ENCODE results near the gene LATS1.
"Not testable (repeated sequence)": the region's sequence is repeated elsewhere in the genome, so short reads cannot be mapped to it uniquely, and the experiment has no call there.

The LATS1 gene

GRCh38 chr6:149755300-149756260 is 37.7 kb upstream of the LATS1 start:
- H3K36me3 Mint-ChIP-seq (ENCODE audit: low read depth) = peaks cover 7% of the 10 kb centered on the region
- H3K27ac Mint-ChIP-seq = peak overlapping the region in 2 of 3 experiments; percentile 55 to 86
- no peak overlapping the region for H3K4me3 Mint-ChIP-seq
- H3K9me3 Mint-ChIP-seq = no peaks in the 10 kb centered on the region
- peaks cover 3% of the 10 kb centered on the region for H3K4me1 Mint-ChIP-seq
- no peak for TF ChIP-seq CTCF (IDR thresholded peaks at IDR 0.05; ENCODE audit: unreplicated experiment in 3 of 3)
- H3K27me3 Mint-ChIP-seq (ENCODE audit: low read depth) = no peaks in the 10 kb centered on the region

GRCh38 chr6:149754548-149754947 is 36.6 kb upstream of the LATS1 start:
- H3K27me3 Mint-ChIP-seq (ENCODE audit: low read depth) = no peaks in the 10 kb centered on the region
- H3K27ac Mint-ChIP-seq = no peak overlapping the region
- peaks cover 6% of the 10 kb centered on the region for H3K4me1 Mint-ChIP-seq
- TF ChIP-seq CTCF (IDR thresholded peaks at IDR 0.05; ENCODE audit: unreplicated experiment in 3 of 3) = no peak
- no peaks in the 10 kb centered on the region for H3K9me3 Mint-ChIP-seq
- H3K4me3 Mint-ChIP-seq = no peak overlapping the region
- H3K36me3 Mint-ChIP-seq (ENCODE audit: low read depth) = no peaks in the 10 kb centered on the region

GRCh38 chr6:149753374-149753637 is 35.4 kb upstream of the LATS1 start:
- H3K27ac Mint-ChIP-seq; H3K9me3 Mint-ChIP-seq; H3K27me3 Mint-ChIP-seq (ENCODE audit: low read depth); H3K4me1 Mint-ChIP-seq; H3K36me3 Mint-ChIP-seq (ENCODE audit: low read depth); H3K4me3 Mint-ChIP-seq: not testable (repeated sequence)

- peak overlapping the region; percentile 23 to 63 (median 40) for H3K4me3 Mint-ChIP-seq
- TF ChIP-seq CTCF (IDR thresholded peaks at IDR 0.05; ENCODE audit: unreplicated experiment in 3 of 3) = no peak
- H3K9me3 Mint-ChIP-seq = no peaks in the 10 kb centered on the region
- H3K27me3 Mint-ChIP-seq (ENCODE audit: low read depth) = no peaks in the 10 kb centered on the region
- no peaks in the 10 kb centered on the region for H3K36me3 Mint-ChIP-seq (ENCODE audit: low read depth)
- H3K4me1 Mint-ChIP-seq = peaks cover 6% of the 10 kb centered on the region
- no peak overlapping the region for H3K27ac Mint-ChIP-seq
Measured at GRCh38 chr6:149752600-149753373, 34.9 kb upstream of the LATS1 start.

GRCh38 chr6:149751920-149752319 is 34.0 kb upstream of the LATS1 start:
- H3K27me3 Mint-ChIP-seq (ENCODE audit: low read depth); H3K9me3 Mint-ChIP-seq; H3K27ac Mint-ChIP-seq; H3K36me3 Mint-ChIP-seq (ENCODE audit: low read depth): not testable (repeated sequence)
- peak overlapping the region; percentile 37 to 63 (median 55) for H3K4me3 Mint-ChIP-seq
- H3K4me1 Mint-ChIP-seq = peaks cover 11% of the 10 kb centered on the region

- Mint-ChIP-seq H3K4me1 (peaks cover 18% of the 10 kb centered on the region), H3K27ac (no peak overlapping the region), H3K9me3 (no peaks in the 10 kb centered on the region), H3K27me3 (ENCODE audit: low read depth) (no peaks in the 10 kb centered on the region), H3K36me3 (ENCODE audit: low read depth) (no peaks in the 10 kb centered on the region), H3K4me3 (peak overlapping the region; percentile 61 to 100 (median 100))
- TF ChIP-seq CTCF (IDR thresholded peaks at IDR 0.05; ENCODE audit: unreplicated experiment in 3 of 3) = no peak
Measured at GRCh38 chr6:149751239-149751638, 33.3 kb upstream of the LATS1 start.
